ENCODE results near the gene CACNB4. TPM values are rescaled to one million over a fixed set of nuclear protein-coding genes. Genes with fewer than 3 reads are reported as not detected.

Gene CACNB4
- total and polyA plus RNA-seq, 12 donors: 0.09 to 0.95 (median 0.38) TPM

GRCh38 chr2:151786077-151786476 is 312.8 kb downstream of the CACNB4 start:
- intact Hi-C loops (cut with DNase I): no loop called here
- peaks cover 0 to 85% (median 7%) of the 10 kb centered on the region in 9 donors for H3K36me3 ChIP-seq
- TF ChIP-seq, protein P1, sequence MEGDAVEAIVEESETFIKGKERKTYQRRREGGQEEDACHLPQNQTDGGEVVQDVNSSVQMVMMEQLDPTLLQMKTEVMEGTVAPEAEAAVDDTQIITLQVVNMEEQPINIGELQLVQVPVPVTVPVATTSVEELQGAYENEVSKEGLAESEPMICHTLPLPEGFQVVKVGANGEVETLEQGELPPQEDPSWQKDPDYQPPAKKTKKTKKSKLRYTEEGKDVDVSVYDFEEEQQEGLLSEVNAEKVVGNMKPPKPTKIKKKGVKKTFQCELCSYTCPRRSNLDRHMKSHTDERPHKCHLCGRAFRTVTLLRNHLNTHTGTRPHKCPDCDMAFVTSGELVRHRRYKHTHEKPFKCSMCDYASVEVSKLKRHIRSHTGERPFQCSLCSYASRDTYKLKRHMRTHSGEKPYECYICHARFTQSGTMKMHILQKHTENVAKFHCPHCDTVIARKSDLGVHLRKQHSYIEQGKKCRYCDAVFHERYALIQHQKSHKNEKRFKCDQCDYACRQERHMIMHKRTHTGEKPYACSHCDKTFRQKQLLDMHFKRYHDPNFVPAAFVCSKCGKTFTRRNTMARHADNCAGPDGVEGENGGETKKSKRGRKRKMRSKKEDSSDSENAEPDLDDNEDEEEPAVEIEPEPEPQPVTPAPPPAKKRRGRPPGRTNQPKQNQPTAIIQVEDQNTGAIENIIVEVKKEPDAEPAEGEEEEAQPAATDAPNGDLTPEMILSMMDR (IDR thresholded peaks at IDR 0.05): no peak
- no peak overlapping the region for H3K4me3 ChIP-seq
- H3K27ac ChIP-seq: no peak overlapping the region
- 96 to 97% methylated on average over 5 of the region's 5 CpGs for WGBS, 2 donors
- no peak for DNase-seq
- no peak for ATAC-seq
- H3K27me3 ChIP-seq: no peaks in the 10 kb centered on the region
- no peaks in the 10 kb centered on the region for H3K9me3 ChIP-seq
- H3K4me1 ChIP-seq: no peaks in the 10 kb centered on the region

DNA sequence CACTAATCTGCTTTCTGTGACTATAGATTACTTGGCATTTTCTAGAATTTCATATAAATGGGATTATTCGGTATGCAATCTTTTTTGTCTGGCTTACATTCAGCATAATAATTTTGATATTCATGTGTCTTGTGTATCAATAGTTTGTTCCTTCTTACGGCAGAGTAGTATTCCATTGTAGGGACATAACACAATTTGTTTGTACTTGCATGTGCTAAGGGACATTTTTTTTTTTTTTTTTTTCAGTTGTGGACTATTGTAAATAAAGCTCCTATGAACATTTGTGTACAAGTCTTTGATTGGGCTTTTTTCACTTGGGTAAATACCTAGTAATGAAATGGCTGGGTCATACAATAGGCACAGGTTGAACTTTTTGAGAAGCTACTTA is 315.7 kb downstream of the CACNB4 start:
- TF ChIP-seq, protein P1 (IDR thresholded peaks at IDR 0.05): no peak
- no peak for ATAC-seq
- no peak overlapping the region for H3K4me3 ChIP-seq
- DNase-seq: no peak
- H3K9me3 ChIP-seq: peaks cover 0 to 10% (median 0%) of the 10 kb centered on the region in 11 donors
- H3K4me1 ChIP-seq: no peaks in the 10 kb centered on the region
- intact Hi-C loops (cut with DNase I): no loop called here
- peaks cover 0 to 78% (median 9%) of the 10 kb centered on the region in 9 donors for H3K36me3 ChIP-seq
- H3K27me3 ChIP-seq: no peaks in the 10 kb centered on the region
- no peak overlapping the region for H3K27ac ChIP-seq
- WGBS, 2 donors: 95 to 100% methylated on average over 2 of the region's 2 CpGs

Other genes with a start within 250 kb of the CACNB4 start
- 10 to 100 TPM; 22.4 to 35.9 (median 27.2) TPM for gene STAM2, start 76.7 kb upstream of the CACNB4 start, total RNA-seq
- gene STAM2, start 76.7 kb upstream of the CACNB4 start, polyA plus RNA-seq: 1 to 10 TPM; 6.9 to 7.0 TPM
- gene FMNL2, start 236.1 kb upstream of the CACNB4 start, total RNA-seq: 10 to 100 TPM in 2 of 10 donors, 1 to 10 TPM in 8; 3.3 to 10.4 (median 4.4) TPM
- 10 to 100 TPM in 1 of 2 donors, 1 to 10 TPM in 1; 5.2 to 16.0 TPM for gene FMNL2, start 236.1 kb upstream of the CACNB4 start, polyA plus RNA-seq

All from heart right ventricle (tissue), 16 donors.